Head of caudate nucleus (tissue), 42 donors: Measurements from ENCODE around the gene SHF.
"Not testable (repeated sequence)": the region's sequence is repeated elsewhere in the genome, so short reads cannot be mapped to it uniquely, and the experiment has no call there.

Experiments used
- DNase-seq, 42 donors: peaks; one replicate each; pipeline versions ENCODE4 v3.0.0 to v3.0.0-alpha.2; 2020 to 2021; ENCODE audit warnings: mixed read lengths in 7 of 42
- intact Hi-C: fragments of 100-400 bp; cut with DNase I; formaldehyde crosslinking; loops from one replicate; pipeline ENCODE4 v1.15.0; 2022

SHF gene

GRCh38 chr15:45151998-45152828 lies 35.6 kb downstream of the SHF start:
- intact Hi-C loops, result no loop called here

GRCh38 chr15:45150997-45151396 lies 36.8 kb downstream of the SHF start:
- intact Hi-C loops, result no loop called here
- DNase-seq, result no peak

More at GRCh38 chr15:45151998-45152828, 35.6 kb downstream of the SHF start:
- DNase-seq, result no peak

GRCh38 chr15:45150481-45150880 lies 37.3 kb downstream of the SHF start:
- intact Hi-C loops, result no loop called here
- DNase-seq, result no peak

GRCh38 chr15:45149060-45149459 lies 38.7 kb downstream of the SHF start:
- no peak for DNase-seq
- intact Hi-C loops, result no loop called here

- no peak for DNase-seq
Measured at GRCh38 chr15:45148076-45149059, 39.4 kb downstream of the SHF start.

GRCh38 chr15:45147606-45148005 lies 40.2 kb downstream of the SHF start:
- no peak for DNase-seq
- intact Hi-C loops, result no loop called here

More at GRCh38 chr15:45148076-45149059, 39.4 kb downstream of the SHF start:
- intact Hi-C loops, result no loop called here

- intact Hi-C loops, result no loop called here
- DNase-seq, result peak in 8 of 42 donors; percentile 23 to 68 (median 49)
Measured at GRCh38 chr15:45146405-45146804, 41.4 kb downstream of the SHF start.

- intact Hi-C loops, result no loop called here
- peak in 28 of 42 donors; percentile 32 to 83 (median 61) for DNase-seq
Measured at GRCh38 chr15:45144775-45145174, 43.0 kb downstream of the SHF start.

- intact Hi-C loops, result no loop called here
- no peak for DNase-seq
Measured at GRCh38 chr15:45143946-45144345, 43.8 kb downstream of the SHF start.

- intact Hi-C loops, result no loop called here
- DNase-seq, result no peak
Measured at GRCh38 chr15:45143056-45143455, 44.7 kb downstream of the SHF start.

GRCh38 chr15:45141386-45141785 lies 46.4 kb downstream of the SHF start:
- DNase-seq, result no peak
- intact Hi-C loops, result no loop called here

- intact Hi-C loops, result no loop called here
- DNase-seq, result no peak
Measured at GRCh38 chr15:45140557-45141250, 47.1 kb downstream of the SHF start.

GRCh38 chr15:45139770-45140169 lies 48.0 kb downstream of the SHF start:
- intact Hi-C loops, result no loop called here
- no peak for DNase-seq

GRCh38 chr15:45138814-45139765 lies 48.7 kb downstream of the SHF start:
- DNase-seq, result no peak
- intact Hi-C loops, result no loop called here

GRCh38 chr15:45137703-45138102 lies 50.1 kb downstream of the SHF start:
- intact Hi-C loops, result no loop called here
- DNase-seq, result no peak

GRCh38 chr15:45136378-45136764 lies 51.4 kb downstream of the SHF start:
- no peak for DNase-seq
- intact Hi-C loops, result no loop called here

- intact Hi-C loops, DNase-seq: not testable (repeated sequence)
Measured at GRCh38 chr15:45135705-45136377, 51.9 kb downstream of the SHF start.
